GM12801 (cell line): ENCODE data around the gene CH25H.

Source experiments
- TF ChIP-seq, protein P1 (sequence below): IDR thresholded peaks from one replicate; pipeline ENCODE4 v1.5.1; 2011; ENCODE audit warnings: control low read depth; ENCODE audit not compliant: insufficient read length; ENCODE audit errors: extremely low read depth

The CH25H gene

DNA sequence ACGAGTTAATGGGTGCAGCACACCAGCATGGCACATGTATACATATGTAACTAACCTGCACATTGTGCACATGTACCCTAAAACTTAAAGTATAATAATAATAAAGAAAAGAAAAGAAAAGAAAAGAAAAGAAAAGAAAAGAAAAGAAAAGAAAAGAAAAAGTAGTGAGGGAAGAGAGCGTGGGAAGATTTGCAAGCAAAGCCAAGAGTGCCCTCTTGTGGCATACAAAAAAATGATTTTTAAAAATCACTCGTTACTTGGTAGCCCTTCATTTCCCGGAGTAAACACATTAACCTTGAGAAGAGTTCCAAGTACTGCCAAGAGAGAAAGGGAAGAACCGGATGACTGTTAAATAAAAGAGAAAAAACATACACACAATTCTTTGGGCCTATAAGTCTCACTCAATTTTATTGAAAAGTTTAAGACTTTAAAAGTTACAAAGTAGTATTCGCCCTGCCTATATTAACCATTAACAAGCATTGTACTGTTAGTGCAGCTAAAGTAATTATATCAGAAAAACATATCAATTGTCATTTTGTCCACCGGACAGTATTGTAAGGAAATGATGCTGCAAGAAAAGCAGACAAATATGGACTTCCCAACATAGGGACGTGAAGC, 6.2 kb upstream of the CH25H start:
- TF ChIP-seq, protein P1, sequence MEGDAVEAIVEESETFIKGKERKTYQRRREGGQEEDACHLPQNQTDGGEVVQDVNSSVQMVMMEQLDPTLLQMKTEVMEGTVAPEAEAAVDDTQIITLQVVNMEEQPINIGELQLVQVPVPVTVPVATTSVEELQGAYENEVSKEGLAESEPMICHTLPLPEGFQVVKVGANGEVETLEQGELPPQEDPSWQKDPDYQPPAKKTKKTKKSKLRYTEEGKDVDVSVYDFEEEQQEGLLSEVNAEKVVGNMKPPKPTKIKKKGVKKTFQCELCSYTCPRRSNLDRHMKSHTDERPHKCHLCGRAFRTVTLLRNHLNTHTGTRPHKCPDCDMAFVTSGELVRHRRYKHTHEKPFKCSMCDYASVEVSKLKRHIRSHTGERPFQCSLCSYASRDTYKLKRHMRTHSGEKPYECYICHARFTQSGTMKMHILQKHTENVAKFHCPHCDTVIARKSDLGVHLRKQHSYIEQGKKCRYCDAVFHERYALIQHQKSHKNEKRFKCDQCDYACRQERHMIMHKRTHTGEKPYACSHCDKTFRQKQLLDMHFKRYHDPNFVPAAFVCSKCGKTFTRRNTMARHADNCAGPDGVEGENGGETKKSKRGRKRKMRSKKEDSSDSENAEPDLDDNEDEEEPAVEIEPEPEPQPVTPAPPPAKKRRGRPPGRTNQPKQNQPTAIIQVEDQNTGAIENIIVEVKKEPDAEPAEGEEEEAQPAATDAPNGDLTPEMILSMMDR, result no peak

DNA sequence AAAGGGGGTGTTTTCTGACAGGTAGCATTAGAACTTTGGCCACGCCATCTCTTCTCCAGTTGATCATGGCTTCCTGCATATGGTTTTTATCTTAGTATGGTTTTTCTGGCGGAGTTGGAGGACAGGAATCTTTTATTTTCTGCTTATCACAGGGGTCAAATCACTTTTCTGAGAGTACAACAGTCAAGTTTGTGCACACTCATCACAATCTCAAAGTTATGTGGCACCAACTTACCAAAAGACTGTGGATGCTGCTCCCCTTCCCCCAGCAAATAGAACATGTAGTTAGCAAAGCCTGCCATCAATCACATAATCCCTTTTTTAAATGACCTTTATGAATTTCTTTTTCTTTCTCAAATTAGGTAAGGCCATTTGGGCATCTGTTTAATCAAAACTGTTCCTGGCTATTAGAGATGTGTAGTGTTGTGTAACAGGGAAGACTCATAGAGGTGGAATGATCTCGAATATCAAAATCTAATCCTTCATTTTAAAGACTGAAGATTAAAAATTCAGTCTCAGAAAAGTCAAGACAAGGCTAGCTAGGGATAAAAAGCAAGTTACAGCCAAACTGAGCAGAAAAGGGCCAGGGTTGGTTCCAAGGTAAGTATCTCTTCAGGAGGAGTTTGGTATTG, 3.8 kb upstream of the CH25H start:
- TF ChIP-seq, protein P1, result no peak

DNA sequence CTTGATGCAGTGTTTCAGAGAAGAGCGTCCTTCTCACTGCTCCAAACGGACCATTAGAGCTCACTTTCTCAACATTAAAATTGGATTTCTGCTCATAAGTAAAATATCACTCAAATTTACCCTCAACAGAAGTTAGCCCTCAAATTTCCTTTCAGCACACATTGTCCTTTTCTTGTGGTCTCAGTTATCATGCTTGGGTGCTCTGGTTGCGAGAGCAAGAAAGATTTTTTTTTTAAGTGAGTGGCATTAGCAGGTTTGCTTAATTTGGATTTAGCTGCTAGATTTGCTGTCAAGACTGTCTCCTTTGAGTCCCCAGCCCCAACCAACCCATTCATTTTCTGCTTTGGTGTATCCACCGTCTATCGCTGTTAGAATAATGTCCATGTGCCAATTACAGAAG, 2.6 kb upstream of the CH25H start:
- TF ChIP-seq, protein P1, result no peak

DNA sequence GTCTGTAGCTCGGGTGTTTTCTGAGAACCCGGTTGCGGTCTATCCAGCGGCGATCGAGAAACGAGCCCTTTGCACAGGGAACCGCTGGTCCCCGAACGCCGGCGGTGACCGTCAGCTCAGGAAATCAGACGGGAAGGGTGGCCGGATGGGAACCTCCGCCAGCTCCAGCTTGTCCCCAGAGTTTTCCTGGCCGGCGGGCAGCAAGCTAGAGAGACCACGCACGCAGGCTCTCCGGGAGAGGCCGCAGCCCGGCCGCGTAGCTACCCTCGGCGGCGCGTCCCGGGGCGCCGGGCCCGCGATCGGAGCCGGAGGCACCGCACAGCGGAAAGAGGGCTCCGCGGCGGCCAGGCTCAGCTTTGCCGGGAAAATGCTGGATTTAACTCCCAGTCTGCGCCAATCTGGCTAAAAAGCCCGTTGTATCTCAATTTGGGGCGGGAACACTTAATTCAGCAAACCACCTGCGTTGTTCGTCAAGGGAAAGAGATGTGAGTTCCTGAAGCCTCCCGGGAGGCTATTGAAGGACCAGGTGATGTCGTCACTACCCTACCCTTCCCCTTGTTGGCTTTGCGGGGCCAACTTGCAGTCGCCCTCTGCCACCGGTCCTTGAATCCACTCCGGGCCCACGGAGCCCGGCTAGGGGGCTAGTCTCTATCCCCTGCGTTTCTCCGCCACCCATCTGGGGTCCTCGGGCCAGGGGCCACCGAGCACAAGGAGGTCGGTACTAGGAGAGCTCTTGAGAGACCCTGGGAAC, 859 bp upstream of the CH25H start:
- TF ChIP-seq, protein P1, result no peak

DNA sequence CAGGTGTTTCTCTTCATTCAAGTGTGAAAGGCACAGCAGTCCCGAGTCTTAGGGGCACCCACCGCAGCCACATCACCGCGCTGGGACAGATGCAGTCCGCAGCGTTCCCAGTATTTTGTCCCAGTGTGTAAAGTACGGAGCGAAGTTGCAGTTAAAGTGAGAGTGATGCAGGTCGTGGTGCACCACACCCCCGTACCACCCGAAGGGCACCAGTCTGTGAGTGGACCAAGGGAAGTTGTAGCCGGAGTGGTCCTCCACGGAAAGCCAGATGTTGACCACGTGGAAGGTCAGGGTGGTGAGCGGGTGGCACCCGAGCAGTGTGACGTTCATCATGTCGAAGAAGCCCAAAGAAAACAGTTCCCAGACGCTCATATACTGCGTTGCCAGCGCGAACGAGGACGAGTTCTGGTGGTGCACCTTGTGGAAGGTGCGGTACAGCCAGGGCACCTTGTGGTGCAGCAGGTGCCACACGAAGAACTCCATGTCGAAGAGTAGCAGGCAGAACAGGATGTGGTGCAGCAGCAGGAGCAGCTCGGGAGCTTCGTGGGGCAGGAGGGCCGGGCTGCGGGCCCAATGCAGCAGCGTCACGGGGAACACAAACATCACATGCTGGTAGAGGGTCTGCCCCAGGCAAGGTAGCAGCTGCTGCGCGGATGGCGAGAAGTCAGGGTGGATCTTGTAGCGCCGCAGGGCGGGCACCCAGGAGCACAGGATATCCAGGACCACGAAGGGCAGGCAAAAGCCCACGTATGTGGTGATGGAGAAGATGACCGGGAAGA, 526 bp downstream of the CH25H start:
- TF ChIP-seq, protein P1, result no peak

DNA sequence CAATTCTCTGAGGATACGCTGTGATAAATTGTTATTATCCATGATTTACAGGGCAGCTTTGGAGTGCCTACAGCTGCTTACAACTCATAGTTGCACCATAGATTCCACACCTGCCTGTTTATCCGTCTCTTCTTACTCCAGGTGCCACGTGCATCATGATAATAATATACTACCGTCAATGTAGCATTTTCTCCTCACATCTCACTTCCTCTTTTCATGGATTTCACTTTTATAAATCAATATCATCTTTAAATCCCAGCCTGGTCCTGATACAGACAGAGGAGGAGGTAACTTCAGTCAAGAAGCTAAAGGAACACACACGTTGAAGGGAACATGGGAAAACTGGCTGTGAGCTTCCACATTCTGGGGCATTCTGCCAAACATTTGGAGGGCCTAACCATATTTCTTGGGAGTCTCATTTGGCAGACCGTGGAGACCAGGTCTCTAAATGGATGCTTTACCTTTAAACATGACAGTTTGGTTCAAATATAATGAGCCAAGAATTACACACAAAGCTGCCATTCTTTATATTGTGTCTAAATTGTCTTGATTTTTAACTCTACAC, 2.4 kb downstream of the CH25H start:
- TF ChIP-seq, protein P1, result no peak

DNA sequence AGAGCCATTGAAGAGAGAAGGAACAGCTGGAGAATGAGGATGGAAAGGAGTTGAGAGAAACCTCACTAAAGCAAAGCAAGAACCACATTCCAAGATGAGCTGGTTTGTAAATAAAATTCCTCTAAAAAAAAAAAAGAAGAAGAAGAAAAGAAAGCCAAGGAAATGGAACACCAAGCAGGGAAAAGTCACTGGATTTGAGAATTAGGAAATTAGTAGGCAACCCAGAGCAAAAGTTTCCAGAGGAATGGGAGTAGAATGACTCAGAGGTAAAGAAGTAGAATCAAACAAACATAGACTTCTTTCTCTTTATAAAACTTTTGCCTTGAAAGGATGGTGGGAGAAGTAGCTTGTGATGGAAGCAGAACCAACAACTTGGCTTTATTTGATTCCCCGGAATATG, 3.9 kb downstream of the CH25H start:
- TF ChIP-seq, protein P1, result no peak
